H1 (cell line): Measurements from ENCODE around the gene BPIFB3. TPM values are rescaled to one million over a fixed set of nuclear protein-coding genes. Genes with fewer than 3 reads are reported as not detected.

Experiments
- CTCF ChIA-PET: fragments of 300-600 bp; sonication (Branson Sonifier 250); formaldehyde crosslinking; loops from one replicate; lab custom pipeline; 2021; ENCODE audit not compliant: partially characterized antibody; lab: Charles Lee
- POLR2A ChIA-PET: fragments of 300-600 bp; sonication (Branson Sonifier 250); formaldehyde crosslinking; loops from one replicate; lab custom pipeline; 2021; ENCODE audit warnings: inconsistent platforms; ENCODE audit not compliant: partially characterized antibody; lab: Charles Lee
- DNase-seq, 2 experiments: peaks; one replicate each; pipeline versions ENCODE4 v3.0.0 to v3.0.0-alpha.2; 2010 to 2022; ENCODE audit warnings: low spot score in 2 of 2, low read depth in 1 of 2, mixed read lengths in 1 of 2
- FAIRE-seq: peaks from 2 replicates; lab custom pipeline; 2011; peaks lifted over from hg19 to GRCh38; lab: Jason Lieb, UNC
- H2AFZ ChIP-seq: 2 replicates; pipeline ENCODE4 v1.8.1; 2012; ENCODE audit warnings: low read length, inconsistent platforms
- H2AK5ac ChIP-seq: 2 replicates; pipeline ENCODE4 v1.6.1; 2013; ENCODE audit warnings: low read depth, low read length
- H2BK120ac ChIP-seq: replicated peaks from 2 replicates; pipeline ENCODE3; 2013; ENCODE audit warnings: low read depth, low read length, inconsistent platforms
- H2BK12ac ChIP-seq: 2 replicates; pipeline ENCODE4 v1.6.1; 2013; ENCODE audit warnings: low read depth, low read length
- H2BK15ac ChIP-seq: 2 replicates; pipeline ENCODE4 v1.6.1; 2013; ENCODE audit warnings: low read length
- H2BK20ac ChIP-seq: 2 replicates; pipeline ENCODE4 v1.6.1; 2013; ENCODE audit warnings: low read length
- H2BK5ac ChIP-seq: 2 replicates; pipeline ENCODE4 v1.6.1; 2013; ENCODE audit warnings: low read depth, low read length
- H3K14ac ChIP-seq: 2 replicates; pipeline ENCODE4 v1.6.1; 2013; ENCODE audit warnings: inconsistent platforms; ENCODE audit not compliant: insufficient read length
- H3K18ac ChIP-seq: 2 replicates; pipeline ENCODE4 v1.6.1; 2013; ENCODE audit warnings: low read length; ENCODE audit errors: extremely low read depth
- H3K23ac ChIP-seq: 2 replicates; pipeline ENCODE4 v1.6.1; 2013; ENCODE audit warnings: inconsistent platforms; ENCODE audit not compliant: insufficient read length
- H3K23me2 ChIP-seq: 2 replicates; pipeline ENCODE4 v1.6.1; 2013; ENCODE audit warnings: low read depth, low read length
- H3K27ac ChIP-seq: 2 replicates; pipeline ENCODE4 v1.6.1; 2011; ENCODE audit warnings: low read depth, low read length, inconsistent platforms
- H3K27me3 ChIP-seq, 4 experiments: replicated peaks in 1 of 4; 1 replicate in 1 of 4; 2 replicates in 3 of 4; pipeline versions ENCODE4 v1.6.1 to v1.8.1; 2011 to 2013; ENCODE audit warnings: low read length in 3 of 4, mild to moderate bottlenecking in 3 of 4, inconsistent platforms in 2 of 4, mixed read lengths in 2 of 4, moderate library complexity in 1 of 4; ENCODE audit not compliant: control insufficient read depth in 3 of 4, insufficient read depth in 3 of 4; ENCODE audit errors: extremely low read depth in 1 of 4
- H3K36me3 ChIP-seq, 4 experiments: 2 replicates each; pipeline versions ENCODE4 v1.6.1 to v1.8.1; 2011 to 2013; ENCODE audit warnings: mild to moderate bottlenecking in 4 of 4, low read length in 3 of 4, moderate library complexity in 2 of 4, control low read depth in 1 of 4, inconsistent platforms in 1 of 4; ENCODE audit not compliant: insufficient read depth in 4 of 4, control insufficient read depth in 2 of 4
- H3K4ac ChIP-seq: replicated peaks from 2 replicates; pipeline ENCODE3; 2013; ENCODE audit warnings: low read length, low read depth, mixed read lengths, inconsistent platforms; ENCODE audit not compliant: insufficient read length
- H3K4me1 ChIP-seq, 4 experiments: replicated peaks in 1 of 4; 1 replicate in 1 of 4; 2 replicates in 3 of 4; pipeline versions ENCODE4 v1.6.1 to v1.8.1; 2011 to 2013; ENCODE audit warnings: low read length in 3 of 4, inconsistent platforms in 2 of 4, mixed read lengths in 1 of 4; ENCODE audit not compliant: insufficient read depth in 4 of 4, control insufficient read depth in 3 of 4
- H3K4me2 ChIP-seq, 2 experiments: 2 replicates each; pipeline versions ENCODE4 v1.6.1 to v1.8.1; 2011 to 2013; ENCODE audit warnings: low read depth in 2 of 2, low read length in 2 of 2, control low read depth in 1 of 2, inconsistent platforms in 1 of 2, mild to moderate bottlenecking in 1 of 2; ENCODE audit not compliant: insufficient read depth in 1 of 2
- H3K4me3 ChIP-seq, 4 experiments: fragments of 200-600, 300-600 bp in 1 of 4; sonication (generic), shearing (Covaris generic), sonication (Bioruptor Twin) in 1 of 4; 2 replicates each; pipeline versions ENCODE4 v1.5.1 to v1.8.1; 2011 to 2016; ENCODE audit warnings: low read length in 4 of 4, low read depth in 3 of 4, control low read depth in 2 of 4, inconsistent platforms in 2 of 4, mild to moderate bottlenecking in 2 of 4, mixed read lengths in 1 of 4, moderate library complexity in 1 of 4; ENCODE audit not compliant: insufficient read depth in 2 of 4; ENCODE audit errors: extremely low read depth in 1 of 4
- H3K56ac ChIP-seq: replicated peaks from 2 replicates; pipeline ENCODE3; 2013; ENCODE audit warnings: low read depth, mild to moderate bottlenecking, mixed read lengths, low read length, inconsistent platforms; ENCODE audit not compliant: insufficient read length
- H3K79me1 ChIP-seq: 2 replicates; pipeline ENCODE4 v1.6.1; 2013; ENCODE audit warnings: low read depth, low read length, control low read depth
- H3K79me2 ChIP-seq, 2 experiments: 2 replicates each; pipeline versions ENCODE4 v1.6.1 to v1.8.1; 2012 to 2013; ENCODE audit warnings: low read length in 2 of 2, mild to moderate bottlenecking in 2 of 2, inconsistent platforms in 1 of 2; ENCODE audit not compliant: insufficient read depth in 2 of 2, control insufficient read depth in 1 of 2
- H3K9ac ChIP-seq, 4 experiments: replicated peaks in 1 of 4; 1 replicate in 1 of 4; 2 replicates in 3 of 4; pipeline versions ENCODE4 v1.6.1 to v1.8.1; 2011 to 2013; ENCODE audit warnings: low read depth in 3 of 4, low read length in 3 of 4, control low read depth in 2 of 4, mild to moderate bottlenecking in 2 of 4, moderate library complexity in 2 of 4, inconsistent platforms in 1 of 4; ENCODE audit errors: extremely low read depth in 1 of 4
- H3K9me3 ChIP-seq, 2 experiments: 2 replicates each; pipeline versions ENCODE4 v1.6.1 to v1.8.1; 2012 to 2013; ENCODE audit warnings: mild to moderate bottlenecking in 2 of 2, moderate library complexity in 2 of 2, control low read depth in 1 of 2, inconsistent platforms in 1 of 2, low read depth in 1 of 2, low read length in 1 of 2, mixed read lengths in 1 of 2; ENCODE audit not compliant: insufficient read depth in 2 of 2
- H4K20me1 ChIP-seq, 2 experiments: replicated peaks in 1 of 2; 2 replicates each; pipeline versions ENCODE3 to v1.8.1; 2011 to 2013; ENCODE audit warnings: inconsistent platforms in 2 of 2, low read length in 2 of 2, mild to moderate bottlenecking in 1 of 2; ENCODE audit not compliant: insufficient read depth in 2 of 2, control insufficient read depth in 1 of 2
- H4K5ac ChIP-seq: 2 replicates; pipeline ENCODE4 v1.6.1; 2013; ENCODE audit warnings: low read length, low read depth, mixed read lengths, inconsistent platforms; ENCODE audit not compliant: insufficient read length
- H4K8ac ChIP-seq: 2 replicates; pipeline ENCODE4 v1.8.0; 2013; ENCODE audit warnings: mild to moderate bottlenecking, moderate library complexity, low read length, inconsistent platforms; ENCODE audit not compliant: insufficient read depth; ENCODE audit errors: extremely low read depth
- H4K91ac ChIP-seq: replicated peaks from 2 replicates; pipeline ENCODE3; 2013; ENCODE audit warnings: low read length, mixed read lengths, inconsistent platforms; ENCODE audit not compliant: insufficient read length
- POLR2A ChIP-seq, 2 experiments: IDR thresholded peaks; 1 replicate in 1 of 2; 2 replicates in 1 of 2; pipeline ENCODE4 v1.6.1; 2011; ENCODE audit warnings: low read depth in 2 of 2, low read length in 2 of 2, mild to moderate bottlenecking in 2 of 2; ENCODE audit errors: control extremely low read depth in 1 of 2
- WGBS, 2 experiments: shearing (Covaris generic) in 1 of 2; methylation state at CpG; one replicate each; pipeline versions ENCODE4 v1.1.6 to v1.1.7; 2013 to 2015; ENCODE audit warnings: low lambda C conversion rate in 2 of 2, mixed read lengths in 2 of 2, inconsistent platforms in 1 of 2, low coverage in 1 of 2, missing lambda C conversion rate in 1 of 2; ENCODE audit not compliant: insufficient replicate concordance in 2 of 2, insufficient coverage in 1 of 2, insufficient read length in 1 of 2; ENCODE audit errors: extremely low coverage in 1 of 2, missing lambda C conversion rate in 1 of 2; 5-methylcytosine and 5-hydroxymethylcytosine counted together
- polyA plus RNA-seq, 7 experiments: library from polyadenylated mRNA; depleted of rRNA in 3 of 7; stranded (reverse) in 5 of 7; unstranded in 2 of 7; fragments of >200 nt in 5 of 7; fragments of 200-250 nt in 2 of 7; gene quantifications; 1 replicate in 5 of 7; 2 replicates in 1 of 7; 4 replicates in 1 of 7; pipeline versions ENCODE4 v1.2.1 to v1.2.3, GENCODE V29; 2011 to 2013; ENCODE audit warnings: missing spikeins in 2 of 7, mixed read lengths in 2 of 7
- total RNA-seq: library from RNA; stranded (reverse); fragmentation: NEBNext Ultra II Directional; extraction: Animal tissue kit (Norgen Biotek cat#: 25700); gene quantifications from 2 replicates; pipeline ENCODE4 v1.2.1, GENCODE V29; 2021
- TF ChIP-seq, protein P1 (sequence below): IDR thresholded peaks from 2 replicates; pipeline ENCODE4 v1.6.1; 2011; ENCODE audit warnings: low read length, improper control_type of control experiment

BPIFB3 gene
- total and polyA plus RNA-seq, 2 of the 8 experiments (the other 6 are each of a cell fraction or from before 2014, with no cell fraction given), result not detected

DNA sequence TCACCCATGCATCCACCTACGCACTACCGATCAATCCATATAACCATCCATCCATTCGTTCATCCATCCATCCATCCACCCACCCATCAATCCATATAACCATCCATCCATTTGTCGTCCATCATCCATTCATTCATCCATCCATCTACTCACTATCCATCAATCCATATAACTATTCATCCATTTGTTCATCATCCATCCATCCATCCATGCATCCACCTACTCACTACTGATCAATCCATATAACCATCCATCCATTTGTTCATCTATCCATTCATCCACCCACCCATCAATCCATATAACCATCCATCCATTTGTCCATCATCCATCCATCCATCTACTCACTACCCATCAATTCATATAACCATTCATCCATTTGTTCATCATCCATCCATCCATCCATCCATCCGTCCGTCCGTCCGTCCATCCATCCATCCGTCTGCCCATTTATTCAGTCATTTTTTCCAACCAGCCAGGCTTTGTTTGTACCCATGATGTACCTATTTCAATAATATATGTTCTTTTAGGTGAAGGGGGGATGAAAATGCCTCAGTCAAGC lies 28.3 kb upstream of the BPIFB3 start:
- FAIRE-seq, result no peak
- POLR2A ChIA-PET, result interaction anchor here (0.6 kb wide), 1 partner anchor 640 kb away, joined by 5 read pairs; no protein-coding TSS in a partner anchor

More for the DNA sequence above, 28.3 kb upstream of the BPIFB3 start:
- Histone ChIP-seq H2BK20ac (no peak overlapping the region), H3K79me2 (no peaks in the 10 kb centered on the region), H3K4me1 (no peaks in the 10 kb centered on the region), H3K4ac (no peak overlapping the region), H4K91ac (no peak overlapping the region), H3K27ac (no peak overlapping the region), H3K18ac (no peak overlapping the region), H3K79me1 (no peaks in the 10 kb centered on the region), H3K23me2 (peaks cover 8% of the 10 kb centered on the region; the same call in 1 of the 2 replicates), H4K20me1 (peaks cover 0 to 5% of the 10 kb centered on the region in 2 experiments)
- no peak for TF ChIP-seq POLR2A (IDR thresholded peaks at IDR 0.05; ENCODE audit: control extremely low read depth in 1 of 2, low read depth in 2 of 2, low read length in 2 of 2)
- TF ChIP-seq, protein P1, sequence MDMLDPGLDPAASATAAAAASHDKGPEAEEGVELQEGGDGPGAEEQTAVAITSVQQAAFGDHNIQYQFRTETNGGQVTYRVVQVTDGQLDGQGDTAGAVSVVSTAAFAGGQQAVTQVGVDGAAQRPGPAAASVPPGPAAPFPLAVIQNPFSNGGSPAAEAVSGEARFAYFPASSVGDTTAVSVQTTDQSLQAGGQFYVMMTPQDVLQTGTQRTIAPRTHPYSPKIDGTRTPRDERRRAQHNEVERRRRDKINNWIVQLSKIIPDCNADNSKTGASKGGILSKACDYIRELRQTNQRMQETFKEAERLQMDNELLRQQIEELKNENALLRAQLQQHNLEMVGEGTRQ, result no peak
- TF ChIP-seq, all 59 proteins: peak for 0
- WGBS, 2 experiments, result 70 to 86% methylated on average over 3 to 9 of the region's 9 CpGs
- no peak overlapping the region for H3K4me2 ChIP-seq
- H2BK15ac ChIP-seq, result no peak overlapping the region
- H4K5ac ChIP-seq, result no peak overlapping the region
- no peak overlapping the region for H2BK12ac ChIP-seq
- no peak overlapping the region for H3K4me3 ChIP-seq
- no peak for DNase-seq
- no peaks in the 10 kb centered on the region for H3K27me3 ChIP-seq
- H2BK120ac ChIP-seq, result no peak overlapping the region
- H3K9ac ChIP-seq, result no peak overlapping the region
- no peak overlapping the region for H2AFZ ChIP-seq
- no peak overlapping the region for H2BK5ac ChIP-seq
- peak overlapping the region; percentile 88 for H3K56ac ChIP-seq
- H3K9me3 ChIP-seq, result no peaks in the 10 kb centered on the region
- H3K23ac ChIP-seq, result no peak overlapping the region
- H4K8ac ChIP-seq, result no peak overlapping the region
- CTCF ChIA-PET, result interaction anchor here (0.7 to 1.0 kb wide), 3 partner anchors 20 to 71 kb away, joined by 3 read pairs; no protein-coding TSS in a partner anchor
- H3K36me3 ChIP-seq, result no peaks in the 10 kb centered on the region
- no peak overlapping the region for H2AK5ac ChIP-seq
- H3K14ac ChIP-seq, result no peak overlapping the region
